ENCODE data around the gene TMEM123.

Gene TMEM123

DNA sequence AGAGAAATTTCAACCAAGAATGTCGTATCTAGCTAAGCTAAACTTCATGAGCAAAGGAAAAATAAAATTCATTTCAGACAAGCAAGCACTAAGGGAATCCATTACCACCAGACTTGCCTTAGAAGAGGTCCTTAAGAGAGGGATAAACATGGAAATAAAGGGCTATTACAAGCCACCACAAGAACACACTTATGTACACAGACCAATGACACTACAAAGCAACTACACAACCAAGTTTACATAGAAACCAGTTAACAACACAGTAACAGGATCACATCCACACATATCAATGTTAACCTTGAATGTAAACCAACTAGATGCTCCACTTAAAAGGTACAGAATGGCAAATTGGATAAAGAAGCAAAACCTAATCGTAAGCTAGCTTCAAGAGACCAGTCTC is 38.0 kb downstream of the TMEM123 start:
- no peaks in the 10 kb centered on the region for H3K9me3 ChIP-seq (ENCODE audit: insufficient read depth, low read length)
- no peak overlapping the region for H3K4me3 ChIP-seq (ENCODE audit: insufficient read length, low read depth)
- H3K27me3 ChIP-seq (ENCODE audit: insufficient read depth, insufficient read length) = no peaks in the 10 kb centered on the region
- H3K9ac ChIP-seq (ENCODE audit: insufficient read length, low read depth) = no peak overlapping the region
- DNase-seq (ENCODE audit: low read depth, low spot score) = no peak
- H3K36me3 ChIP-seq (ENCODE audit: insufficient read depth, insufficient read length, low read length) = no peaks in the 10 kb centered on the region
- TF ChIP-seq YY1 (IDR thresholded peaks at IDR 0.05; ENCODE audit: insufficient read depth, insufficient read length) (no peak), SUZ12 (IDR thresholded peaks at IDR 0.05; ENCODE audit: extremely low read depth, insufficient read depth, insufficient read length) (no peak), ZNF274 (IDR thresholded peaks at IDR 0.05; ENCODE audit: low read depth, low read length) (no peak)
- no peaks in the 10 kb centered on the region for H3K4me1 ChIP-seq (ENCODE audit: insufficient read depth, insufficient read length)

DNA sequence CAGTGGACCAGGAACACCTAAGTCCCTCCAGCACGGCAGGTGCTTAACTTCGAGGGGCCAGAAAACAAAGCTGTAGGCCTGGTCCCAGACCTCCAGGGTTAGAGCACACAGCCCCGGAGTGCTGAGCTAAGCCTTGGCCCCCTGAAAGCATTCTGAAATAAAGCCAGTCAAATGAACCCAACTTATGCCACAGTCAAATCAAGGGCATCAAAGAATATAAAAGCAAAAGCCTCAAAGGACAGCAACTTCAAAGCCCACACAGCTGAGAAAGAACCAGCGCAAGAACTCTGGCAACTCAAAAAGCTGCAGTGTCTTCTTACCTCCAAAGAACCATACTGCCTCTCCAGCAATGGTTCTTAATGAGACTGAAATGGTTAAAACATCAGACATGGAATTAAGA is 39.1 kb downstream of the TMEM123 start:
- TF ChIP-seq YY1 (IDR thresholded peaks at IDR 0.05; ENCODE audit: insufficient read depth, insufficient read length) = no peak
- no peak for TF ChIP-seq SUZ12 (IDR thresholded peaks at IDR 0.05; ENCODE audit: extremely low read depth, insufficient read depth, insufficient read length)
- no peak for TF ChIP-seq ZNF274 (IDR thresholded peaks at IDR 0.05; ENCODE audit: low read depth, low read length)
- Histone ChIP-seq H3K9me3 (ENCODE audit: insufficient read depth, low read length) (no peaks in the 10 kb centered on the region), H3K27me3 (ENCODE audit: insufficient read depth, insufficient read length) (no peaks in the 10 kb centered on the region), H3K4me1 (ENCODE audit: insufficient read depth, insufficient read length) (no peaks in the 10 kb centered on the region), H3K4me3 (ENCODE audit: insufficient read length, low read depth) (no peak overlapping the region), H3K36me3 (ENCODE audit: insufficient read depth, insufficient read length, low read length) (no peaks in the 10 kb centered on the region), H3K9ac (ENCODE audit: insufficient read length, low read depth) (no peak overlapping the region)
- DNase-seq (ENCODE audit: low read depth, low spot score) = no peak

DNA sequence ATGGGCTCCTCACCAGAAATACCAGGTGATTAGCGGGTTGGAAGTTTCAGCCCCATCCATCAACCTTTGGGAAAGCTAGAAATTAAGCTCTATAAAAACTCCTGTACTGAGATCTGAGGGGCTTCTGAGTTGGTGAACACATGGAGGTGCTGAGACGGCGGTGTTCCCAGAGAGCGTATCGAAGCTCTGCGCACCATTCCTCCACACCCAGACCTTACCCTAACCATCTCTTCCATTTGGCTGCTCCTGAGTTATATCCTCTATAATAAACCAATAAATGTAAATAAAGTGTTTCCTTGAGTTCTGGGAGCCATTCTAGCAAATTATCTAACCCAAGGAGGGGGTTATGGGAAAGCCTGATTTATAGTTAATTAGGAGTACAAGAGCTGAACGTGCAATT is 41.4 kb downstream of the TMEM123 start:
- no peak for DNase-seq (ENCODE audit: low read depth, low spot score)
- Histone ChIP-seq H3K27me3 (ENCODE audit: insufficient read depth, insufficient read length) (no peaks in the 10 kb centered on the region), H3K36me3 (ENCODE audit: insufficient read depth, insufficient read length, low read length) (peaks cover under 1% of the 10 kb centered on the region), H3K4me1 (ENCODE audit: insufficient read depth, insufficient read length) (peaks cover 2% of the 10 kb centered on the region), H3K9ac (ENCODE audit: insufficient read length, low read depth) (no peak overlapping the region), H3K4me3 (ENCODE audit: insufficient read length, low read depth) (no peak overlapping the region), H3K9me3 (ENCODE audit: insufficient read depth, low read length) (no peaks in the 10 kb centered on the region)
- TF ChIP-seq YY1 (IDR thresholded peaks at IDR 0.05; ENCODE audit: insufficient read depth, insufficient read length) (no peak), ZNF274 (IDR thresholded peaks at IDR 0.05; ENCODE audit: low read depth, low read length) (no peak), SUZ12 (IDR thresholded peaks at IDR 0.05; ENCODE audit: extremely low read depth, insufficient read depth, insufficient read length) (no peak)

DNA sequence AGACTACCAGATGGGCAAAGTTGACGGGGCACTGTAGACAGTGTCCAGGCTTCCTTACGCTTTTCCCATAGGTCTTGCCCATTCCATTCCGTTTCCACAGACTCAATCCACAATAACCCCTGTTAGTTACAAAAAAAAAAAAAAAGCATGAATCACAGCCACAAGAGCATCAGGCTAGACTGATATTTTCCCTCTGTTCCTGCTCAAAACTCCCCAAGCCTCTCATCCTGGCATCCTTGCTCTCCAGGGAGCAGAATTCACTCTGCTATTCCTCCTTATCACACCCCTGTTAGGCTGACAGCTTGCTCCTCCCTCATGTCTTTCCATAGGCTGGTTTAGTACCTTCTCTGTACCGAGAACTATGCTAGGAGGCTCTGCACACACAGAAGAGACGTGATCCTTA is 42.2 kb downstream of the TMEM123 start:
- Histone ChIP-seq H3K9me3 (ENCODE audit: insufficient read depth, low read length) (no peaks in the 10 kb centered on the region), H3K27me3 (ENCODE audit: insufficient read depth, insufficient read length) (no peaks in the 10 kb centered on the region)
- no peak for DNase-seq (ENCODE audit: low read depth, low spot score)

DNA sequence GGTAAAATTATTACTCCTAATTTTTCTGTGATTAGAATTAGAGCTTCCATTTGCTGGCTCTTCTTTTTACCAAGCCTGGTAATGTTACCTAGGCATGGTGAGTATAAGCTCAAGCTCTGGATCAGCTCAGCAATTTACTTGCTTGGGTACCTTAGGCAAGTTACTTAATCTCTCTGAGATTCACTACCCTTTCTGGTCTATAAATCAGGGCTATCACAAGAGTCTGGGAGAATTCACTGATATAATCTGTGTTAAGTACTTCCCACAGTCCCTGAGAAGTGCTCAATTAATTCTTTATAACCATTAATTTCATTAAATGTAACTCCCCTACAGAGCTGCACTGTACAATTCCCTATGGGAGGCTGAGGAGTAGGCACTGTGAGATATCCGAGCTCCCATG is 44.2 kb downstream of the TMEM123 start:
- H3K9ac ChIP-seq (ENCODE audit: insufficient read length, low read depth) = no peak overlapping the region
- no peak for DNase-seq (ENCODE audit: low read depth, low spot score)
- H3K4me1 ChIP-seq (ENCODE audit: insufficient read depth, insufficient read length) = peaks cover 2% of the 10 kb centered on the region
- H3K27me3 ChIP-seq (ENCODE audit: insufficient read depth, insufficient read length) = no peaks in the 10 kb centered on the region
- TF ChIP-seq YY1 (IDR thresholded peaks at IDR 0.05; ENCODE audit: insufficient read depth, insufficient read length) (no peak), SUZ12 (IDR thresholded peaks at IDR 0.05; ENCODE audit: extremely low read depth, insufficient read depth, insufficient read length) (no peak), ZNF274 (IDR thresholded peaks at IDR 0.05; ENCODE audit: low read depth, low read length) (no peak)
- H3K4me3 ChIP-seq (ENCODE audit: insufficient read length, low read depth) = no peak overlapping the region
- peaks cover 6% of the 10 kb centered on the region for H3K36me3 ChIP-seq (ENCODE audit: insufficient read depth, insufficient read length, low read length)
- H3K9me3 ChIP-seq (ENCODE audit: insufficient read depth, low read length) = no peaks in the 10 kb centered on the region

More for the DNA sequence above, 42.2 kb downstream of the TMEM123 start:
- H3K4me3 ChIP-seq (ENCODE audit: insufficient read length, low read depth) = no peak overlapping the region
- no peak overlapping the region for H3K9ac ChIP-seq (ENCODE audit: insufficient read length, low read depth)
- TF ChIP-seq SUZ12 (IDR thresholded peaks at IDR 0.05; ENCODE audit: extremely low read depth, insufficient read depth, insufficient read length) (no peak), ZNF274 (IDR thresholded peaks at IDR 0.05; ENCODE audit: low read depth, low read length) (no peak), YY1 (IDR thresholded peaks at IDR 0.05; ENCODE audit: insufficient read depth, insufficient read length) (no peak)
- peaks cover 3% of the 10 kb centered on the region for H3K36me3 ChIP-seq (ENCODE audit: insufficient read depth, insufficient read length, low read length)
- peaks cover 2% of the 10 kb centered on the region for H3K4me1 ChIP-seq (ENCODE audit: insufficient read depth, insufficient read length)

DNA sequence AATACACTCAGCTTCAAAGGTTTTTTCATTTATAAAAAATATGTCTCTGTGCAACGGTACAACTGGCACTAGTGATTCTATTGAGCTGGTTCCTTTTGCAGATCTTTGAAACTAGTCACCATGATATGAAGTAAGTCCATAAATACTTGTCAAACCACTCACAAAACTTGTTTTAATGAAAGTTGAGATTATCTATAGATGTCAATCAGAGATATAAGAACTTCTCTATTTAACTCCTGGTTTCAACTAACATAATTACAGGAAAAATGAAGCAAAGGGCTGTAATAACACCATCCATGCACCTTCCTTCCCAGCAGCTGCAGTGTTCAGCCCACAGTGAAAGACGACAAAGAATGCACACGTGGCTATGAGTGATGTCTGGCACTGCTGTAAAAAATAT is 44.7 kb downstream of the TMEM123 start:
- Histone ChIP-seq H3K9ac (ENCODE audit: insufficient read length, low read depth) (no peak overlapping the region), H3K27me3 (ENCODE audit: insufficient read depth, insufficient read length) (no peaks in the 10 kb centered on the region), H3K36me3 (ENCODE audit: insufficient read depth, insufficient read length, low read length) (peaks cover 6% of the 10 kb centered on the region), H3K4me1 (ENCODE audit: insufficient read depth, insufficient read length) (peaks cover 2% of the 10 kb centered on the region), H3K9me3 (ENCODE audit: insufficient read depth, low read length) (no peaks in the 10 kb centered on the region), H3K4me3 (ENCODE audit: insufficient read length, low read depth) (no peak overlapping the region)
- DNase-seq (ENCODE audit: low read depth, low spot score) = no peak
- TF ChIP-seq YY1 (IDR thresholded peaks at IDR 0.05; ENCODE audit: insufficient read depth, insufficient read length) = no peak
- TF ChIP-seq SUZ12 (IDR thresholded peaks at IDR 0.05; ENCODE audit: extremely low read depth, insufficient read depth, insufficient read length) = no peak
- no peak for TF ChIP-seq ZNF274 (IDR thresholded peaks at IDR 0.05; ENCODE audit: low read depth, low read length)

DNA sequence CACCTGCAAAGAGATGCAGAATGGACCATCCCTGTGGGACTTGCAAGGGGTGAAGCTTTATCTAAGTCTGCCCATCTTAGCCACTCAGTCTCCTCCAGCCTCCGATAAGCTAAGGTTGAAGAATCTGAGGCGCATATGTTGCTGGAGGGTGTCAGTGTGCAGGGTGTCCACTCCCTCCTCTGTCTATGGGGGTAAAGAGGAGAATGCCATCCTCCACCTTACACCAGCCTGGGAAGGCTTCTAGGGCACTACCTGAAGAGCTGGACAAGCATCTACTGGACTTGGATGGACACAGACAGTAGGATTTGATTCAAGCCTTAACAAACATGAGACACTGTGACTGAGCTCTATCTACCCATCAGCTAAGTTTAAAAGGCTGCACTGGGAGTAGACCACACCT is 46.5 kb downstream of the TMEM123 start:
- peaks cover 14% of the 10 kb centered on the region for H3K36me3 ChIP-seq (ENCODE audit: insufficient read depth, insufficient read length, low read length)
- H3K27me3 ChIP-seq (ENCODE audit: insufficient read depth, insufficient read length) = no peaks in the 10 kb centered on the region
- no peaks in the 10 kb centered on the region for H3K9me3 ChIP-seq (ENCODE audit: insufficient read depth, low read length)
- DNase-seq (ENCODE audit: low read depth, low spot score) = no peak
- no peak overlapping the region for H3K9ac ChIP-seq (ENCODE audit: insufficient read length, low read depth)
- H3K4me1 ChIP-seq (ENCODE audit: insufficient read depth, insufficient read length) = peaks cover 2% of the 10 kb centered on the region
- no peak overlapping the region for H3K4me3 ChIP-seq (ENCODE audit: insufficient read length, low read depth)
- TF ChIP-seq YY1 (IDR thresholded peaks at IDR 0.05; ENCODE audit: insufficient read depth, insufficient read length) (no peak), ZNF274 (IDR thresholded peaks at IDR 0.05; ENCODE audit: low read depth, low read length) (no peak), SUZ12 (IDR thresholded peaks at IDR 0.05; ENCODE audit: extremely low read depth, insufficient read depth, insufficient read length) (no peak)

Measured in NT2/D1 (cell line).